ENCODE data around the gene METTL9. TPM values are rescaled to one million over a fixed set of nuclear protein-coding genes. Genes with fewer than 3 reads are reported as not detected.
"Not testable (repeated sequence)": the region's sequence is repeated elsewhere in the genome, so short reads cannot be mapped to it uniquely, and the experiment has no call there.

The METTL9 gene
- total RNA-seq, 2 donors from 2014 or later: 49.3 to 63.8 TPM

DNA sequence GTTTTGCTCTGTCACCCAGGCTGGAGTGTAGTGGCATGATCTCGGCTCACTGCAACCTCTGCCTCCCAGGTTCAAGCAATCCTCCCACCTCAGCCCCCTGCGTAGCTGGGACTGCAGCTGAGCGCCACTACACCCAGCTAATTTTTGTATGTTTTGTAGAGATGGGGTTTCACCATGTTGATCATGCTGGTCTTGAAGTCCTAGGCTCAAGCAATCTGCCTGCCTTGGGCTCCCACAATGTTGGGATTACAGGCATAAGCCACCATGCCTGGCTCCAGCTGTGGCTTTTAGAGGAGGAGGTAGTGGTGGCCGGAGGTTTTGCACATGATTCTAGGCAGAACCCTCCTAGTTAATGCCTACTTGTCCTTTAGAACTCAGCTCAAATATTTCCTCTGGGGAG, 31.9 kb upstream of the METTL9 start:
- ATAC-seq; intact Hi-C loops (cut with DNase I); DNase-seq: not testable (repeated sequence)

DNA sequence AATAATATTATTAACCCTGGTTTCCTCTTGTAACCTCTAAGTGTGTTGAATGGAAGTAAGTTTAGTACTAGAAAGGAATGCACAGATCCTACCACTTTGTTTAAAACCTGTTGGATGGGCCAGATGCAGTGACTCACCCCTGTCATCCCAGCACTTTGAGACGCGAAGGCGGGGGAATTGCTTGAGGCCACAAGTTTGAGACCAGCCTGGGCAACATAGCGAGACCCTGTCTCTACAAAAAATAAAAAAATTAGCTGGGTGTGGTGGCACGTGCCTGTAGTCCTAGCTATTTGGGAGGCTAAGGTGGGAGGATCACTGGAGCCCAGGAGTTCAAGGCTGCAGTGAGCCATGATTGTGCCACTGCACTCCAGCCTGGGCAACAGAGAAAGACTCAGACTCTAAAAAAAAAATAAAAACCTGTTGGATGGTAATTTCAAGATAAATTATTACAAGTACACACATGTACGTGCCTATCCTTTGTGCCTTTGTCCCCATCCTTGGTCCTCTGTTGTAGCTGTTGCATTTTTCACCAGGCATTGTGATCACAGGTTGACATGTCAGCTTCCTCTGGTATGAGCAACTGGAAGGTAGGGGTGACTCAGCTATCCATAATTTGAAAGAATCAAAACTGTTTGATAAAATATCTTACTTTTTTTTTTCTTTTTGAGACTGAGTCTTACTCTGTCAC, 30.7 kb upstream of the METTL9 start:
- DNase-seq (no peak), ATAC-seq (no peak)
- intact Hi-C loops (cut with DNase I): no loop called here

DNA sequence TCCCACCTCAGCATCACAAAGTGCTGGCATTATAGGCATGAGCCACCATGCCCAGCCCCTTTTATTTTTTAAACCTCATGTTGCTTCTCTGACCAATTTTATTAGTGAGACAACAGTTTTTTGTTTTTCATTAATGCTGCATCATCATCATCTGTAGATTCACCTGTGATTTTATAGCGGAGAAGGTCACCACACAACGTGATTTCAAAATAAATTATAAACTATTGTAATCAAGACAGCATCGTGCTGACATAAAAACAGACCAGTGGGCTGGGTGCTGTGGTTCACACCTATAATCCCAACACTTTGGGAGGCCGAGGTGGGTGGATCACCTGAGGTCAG, 28.7 kb upstream of the METTL9 start:
- no peak for ATAC-seq
- DNase-seq: no peak
- intact Hi-C loops (cut with DNase I): no loop called here

DNA sequence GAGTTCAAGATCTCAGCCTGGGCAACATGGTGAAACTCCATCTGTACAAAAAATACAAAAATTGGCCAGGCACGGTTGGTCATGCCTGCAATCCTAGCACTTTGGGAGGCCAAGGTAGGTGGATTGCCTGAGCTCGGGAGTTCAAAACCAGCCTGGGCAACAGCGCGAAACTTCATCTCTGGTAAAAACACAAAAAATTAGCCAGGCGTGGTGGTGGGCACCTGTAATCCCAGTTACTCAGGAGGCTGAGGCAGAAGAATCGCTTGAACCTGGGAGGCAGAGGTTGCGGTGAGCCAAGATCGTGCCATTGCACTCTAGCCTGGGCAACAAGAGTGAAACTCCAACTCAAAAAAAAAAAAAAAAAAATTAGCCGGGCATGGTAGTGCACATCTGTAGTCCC, 25.9 kb upstream of the METTL9 start:
- DNase-seq; intact Hi-C loops (cut with DNase I); ATAC-seq: not testable (repeated sequence)

DNA sequence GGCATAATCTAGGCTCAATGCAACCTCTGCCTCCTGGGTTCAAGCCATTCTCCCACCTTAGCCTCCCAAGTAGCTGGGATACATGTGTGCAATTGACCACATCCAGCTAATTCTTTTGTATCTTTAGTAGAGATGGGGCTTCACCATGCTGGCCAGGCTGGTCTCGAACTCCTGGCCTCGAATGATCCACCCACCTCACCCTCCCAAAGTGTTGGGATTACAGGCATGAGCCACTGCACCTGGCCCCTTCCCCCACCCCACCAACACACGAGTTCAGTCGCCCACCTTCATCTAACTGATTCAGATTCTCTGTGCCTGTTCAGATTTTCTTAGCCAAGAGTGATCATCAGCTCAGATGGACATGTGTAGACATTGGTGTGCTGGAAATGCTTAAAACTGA, 25.0 kb upstream of the METTL9 start:
- intact Hi-C loops (cut with DNase I): no loop called here
- DNase-seq (no peak), ATAC-seq (no peak)

DNA sequence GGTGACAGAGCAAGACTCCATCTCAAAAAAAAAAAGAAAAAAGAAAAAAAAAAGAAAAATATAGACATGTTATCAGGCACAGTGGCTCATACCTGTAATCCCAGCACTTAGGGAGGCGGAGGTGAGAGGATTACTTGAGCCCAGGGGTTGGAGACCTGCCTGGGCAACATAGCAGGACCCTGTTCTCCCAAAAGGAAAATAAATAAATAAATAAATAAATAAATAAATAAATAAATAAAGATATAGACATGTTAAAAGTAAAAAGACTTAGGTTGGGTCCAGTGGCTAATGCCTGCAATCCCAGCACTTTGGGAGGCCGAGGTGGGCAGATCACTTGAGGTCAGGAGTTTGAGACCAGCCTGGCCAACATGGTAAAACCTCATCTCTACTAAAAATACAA, 23.1 kb upstream of the METTL9 start:
- intact Hi-C loops (cut with DNase I); ATAC-seq; DNase-seq: not testable (repeated sequence)

DNA sequence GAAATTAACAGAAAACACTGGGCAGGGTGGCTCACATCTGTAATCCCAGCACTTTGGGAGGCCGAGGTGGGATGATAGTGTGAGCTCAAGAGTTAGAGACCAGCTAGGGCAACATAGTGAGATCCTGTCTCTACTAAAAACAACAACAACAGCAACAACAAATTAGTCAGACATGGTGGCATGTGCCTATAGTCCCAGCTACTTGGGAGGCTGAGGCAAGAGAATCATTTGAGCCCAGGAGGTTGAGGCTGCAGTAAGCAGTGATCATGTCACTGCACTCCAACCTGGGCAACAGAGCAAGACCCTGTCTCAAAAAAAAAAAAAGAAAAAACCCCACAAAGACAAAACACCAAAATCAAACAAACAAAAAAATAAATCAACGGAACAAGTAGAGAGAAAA, 21.9 kb upstream of the METTL9 start:
- DNase-seq; intact Hi-C loops (cut with DNase I); ATAC-seq: not testable (repeated sequence)

DNA sequence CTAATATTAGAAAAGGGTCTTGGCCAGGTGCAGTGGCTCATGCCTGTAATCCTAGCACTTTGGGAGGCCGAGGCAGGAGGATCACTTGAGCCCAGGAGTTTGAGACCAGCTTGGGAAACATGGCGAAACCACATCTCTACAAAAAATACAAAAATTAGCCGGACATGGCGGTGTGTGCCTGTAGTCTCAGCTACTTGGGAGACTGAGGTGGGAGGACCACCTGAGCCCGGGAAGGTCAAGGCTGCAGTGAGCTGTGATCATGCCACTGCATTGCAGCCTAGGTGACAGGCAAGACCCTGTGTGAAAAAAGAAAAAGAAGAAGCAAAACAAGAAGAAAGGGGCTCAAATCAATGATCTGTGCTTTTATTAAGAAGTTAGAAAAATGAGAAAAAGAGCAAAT, 21.1 kb upstream of the METTL9 start:
- DNase-seq; ATAC-seq; intact Hi-C loops (cut with DNase I): not testable (repeated sequence)

DNA sequence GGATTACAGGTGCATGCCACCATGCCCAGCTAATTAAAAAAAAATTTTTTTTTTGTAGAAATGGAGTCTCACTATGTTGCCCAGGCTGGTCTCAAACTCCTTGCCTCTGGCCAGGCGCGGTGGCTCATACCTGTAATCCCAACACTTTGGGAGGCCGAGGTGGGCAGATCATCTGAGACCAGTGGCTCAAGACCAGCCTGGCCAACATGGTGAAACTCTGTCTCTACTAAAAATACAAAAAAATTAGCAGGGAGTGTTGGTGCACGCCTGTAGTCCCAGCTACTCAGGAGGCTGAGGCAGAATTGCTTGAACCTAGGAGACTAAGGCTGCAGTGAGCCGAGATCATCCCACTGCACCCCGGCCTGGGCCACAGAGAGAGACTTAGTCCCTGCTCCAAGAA, 19.2 kb upstream of the METTL9 start:
- DNase-seq; ATAC-seq; intact Hi-C loops (cut with DNase I): not testable (repeated sequence)

DNA sequence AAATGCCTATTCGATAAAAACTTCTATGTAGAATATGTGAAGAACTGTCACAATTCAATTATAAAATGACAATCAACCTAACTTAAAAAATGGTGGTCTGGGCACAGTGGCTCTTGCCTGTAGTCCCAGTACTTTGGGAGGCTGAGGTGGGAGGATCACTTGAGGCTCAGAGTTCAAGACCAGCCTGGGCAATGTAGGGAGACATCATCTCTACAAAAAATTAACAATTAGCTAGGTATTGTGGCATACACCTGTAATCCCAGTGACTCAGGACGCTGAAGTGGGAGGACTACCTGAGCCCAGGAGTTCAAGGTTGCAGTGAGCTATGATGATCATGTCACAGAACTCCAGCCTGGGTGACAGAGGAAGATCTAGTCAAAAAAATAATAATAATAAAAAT, 18.6 kb upstream of the METTL9 start:
- ATAC-seq: no peak
- intact Hi-C loops (cut with DNase I): no loop called here

DNA sequence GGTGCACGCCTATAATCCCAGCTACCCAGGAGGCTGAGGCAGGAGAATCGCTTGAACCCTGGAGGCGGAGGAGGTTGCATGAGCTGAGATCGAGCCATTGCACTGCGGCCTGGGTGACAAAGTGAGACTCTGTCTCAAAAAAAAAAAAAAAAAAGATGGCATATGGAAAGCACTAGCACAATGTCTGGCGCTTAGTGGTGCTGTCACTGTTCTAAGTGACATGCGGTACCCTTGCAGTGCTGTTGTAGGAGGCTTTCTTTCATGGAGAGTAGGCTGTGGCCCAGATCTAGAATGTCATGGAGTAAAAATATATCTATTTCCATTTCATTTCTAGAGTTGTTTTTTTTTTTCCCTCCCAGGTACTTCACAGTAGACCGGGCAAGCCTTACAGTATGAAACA, 14.6 kb upstream of the METTL9 start:
- intact Hi-C loops (cut with DNase I): loop anchor here in 1 of 2 donors (5.0 kb wide), 2 partner anchors 57 to 122 kb away; no protein-coding TSS in a partner anchor
- no peak for ATAC-seq
- no peak for DNase-seq

More for the DNA sequence above, 18.6 kb upstream of the METTL9 start:
- no peak for DNase-seq

DNA sequence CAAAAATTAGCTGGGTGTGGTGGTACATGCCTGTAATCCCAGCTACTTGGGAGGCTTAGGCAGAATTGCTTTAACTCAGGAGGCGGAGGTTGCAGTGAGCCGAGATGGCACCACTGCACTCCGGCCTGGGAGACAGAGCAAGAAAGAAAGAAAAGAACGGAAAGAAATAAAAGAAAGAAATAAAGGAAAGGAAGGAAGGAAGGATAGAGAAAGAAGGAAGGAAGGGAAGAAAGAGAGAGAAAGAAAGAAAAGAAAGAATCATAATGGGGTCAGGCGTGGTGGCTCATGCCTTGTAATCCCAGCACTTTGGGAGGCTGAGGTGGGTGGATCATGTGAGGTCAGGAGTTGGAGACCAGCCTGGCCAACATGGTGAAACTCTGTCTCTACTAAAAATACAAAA, 10.8 kb upstream of the METTL9 start:
- not testable (repeated sequence) for DNase-seq, ATAC-seq
- intact Hi-C loops (cut with DNase I): loop anchor here (2.0 to 5.0 kb wide), 3 partner anchors 54 to 119 kb away; no protein-coding TSS in a partner anchor

DNA sequence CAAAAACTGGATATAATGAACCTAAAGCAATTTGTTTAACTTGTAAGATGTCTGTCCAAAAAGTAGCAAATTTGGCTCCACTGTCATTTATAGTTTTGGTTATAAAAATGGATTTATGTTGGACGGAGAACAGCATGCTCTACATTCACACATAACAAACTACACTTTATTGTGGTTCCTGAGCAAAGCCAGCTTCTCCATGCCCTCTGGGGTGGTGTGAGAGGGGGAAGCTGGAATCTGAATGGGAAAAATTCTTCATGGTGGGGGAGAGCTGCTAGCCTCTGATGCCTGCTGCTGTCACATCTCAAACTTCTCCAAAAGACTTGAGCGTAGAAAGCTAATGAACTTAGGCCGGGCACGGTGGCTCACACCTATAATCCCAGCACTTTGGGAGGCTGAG, 9.8 kb upstream of the METTL9 start:
- no peak for ATAC-seq
- intact Hi-C loops (cut with DNase I): loop anchor here (2.0 to 5.0 kb wide), 3 partner anchors 53 to 118 kb away; no protein-coding TSS in a partner anchor

DNA sequence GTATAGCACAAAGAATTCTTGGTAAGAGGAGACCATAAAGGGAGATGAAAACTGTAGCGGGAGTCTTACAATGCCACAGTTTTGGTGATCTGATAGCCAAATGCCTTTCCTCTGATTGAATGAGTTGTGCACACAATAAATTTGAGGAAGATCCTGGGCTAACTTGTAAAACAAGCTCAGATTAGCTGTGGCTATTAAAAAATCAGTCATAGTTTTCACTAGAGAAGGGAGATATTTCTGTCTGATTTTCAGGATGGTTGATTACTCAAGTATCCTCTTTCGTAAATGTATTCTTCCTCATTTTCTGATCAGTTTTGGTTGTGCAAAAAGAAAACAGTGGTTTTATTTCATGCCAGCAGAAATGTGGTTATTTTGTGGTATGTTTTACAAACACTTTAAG, 9.1 kb upstream of the METTL9 start:
- DNase-seq (no peak), ATAC-seq (no peak)
- intact Hi-C loops (cut with DNase I): no loop called here

More for the DNA sequence above, 9.8 kb upstream of the METTL9 start:
- DNase-seq: no peak

DNA sequence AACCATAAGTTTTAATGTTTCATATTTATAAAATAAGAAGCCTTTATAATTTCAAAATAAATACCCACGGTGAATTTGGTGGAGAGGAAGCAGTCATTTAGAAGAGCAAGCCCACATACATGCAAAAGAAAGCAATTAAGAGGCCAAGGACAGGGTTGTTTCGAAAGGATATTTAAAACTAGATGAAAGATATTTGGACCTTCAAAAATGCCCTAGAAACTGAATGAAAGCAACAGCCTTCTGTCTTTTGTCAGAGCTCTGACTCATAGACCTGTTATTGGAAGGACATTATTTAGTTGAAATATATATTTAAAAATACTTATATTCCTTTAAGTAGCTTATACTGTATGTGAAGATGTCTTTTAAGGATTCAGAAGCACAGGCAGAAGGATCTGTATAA, 8.6 kb upstream of the METTL9 start:
- intact Hi-C loops (cut with DNase I): no loop called here
- no peak for DNase-seq
- ATAC-seq: no peak

DNA sequence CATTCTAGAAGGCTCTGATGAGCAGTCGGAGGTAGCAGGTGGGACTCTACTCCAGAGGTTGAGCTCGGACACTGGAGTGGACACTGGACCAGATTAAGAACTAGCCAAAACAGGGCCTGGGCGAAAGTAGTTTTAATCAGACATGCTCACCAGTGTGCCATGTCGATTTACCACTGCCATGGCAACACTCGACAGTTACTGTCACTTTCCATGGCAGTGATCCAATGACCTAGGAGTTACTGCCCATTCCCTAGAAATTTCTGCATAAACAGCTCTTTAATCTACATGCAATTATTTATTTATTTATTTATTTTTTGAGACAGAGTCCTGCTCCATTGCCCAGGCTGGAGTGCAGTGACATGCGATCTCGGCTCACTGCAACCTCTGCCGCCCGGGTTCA, 7.2 kb upstream of the METTL9 start:
- intact Hi-C loops (cut with DNase I): no loop called here
- no peak for DNase-seq
- no peak for ATAC-seq

DNA sequence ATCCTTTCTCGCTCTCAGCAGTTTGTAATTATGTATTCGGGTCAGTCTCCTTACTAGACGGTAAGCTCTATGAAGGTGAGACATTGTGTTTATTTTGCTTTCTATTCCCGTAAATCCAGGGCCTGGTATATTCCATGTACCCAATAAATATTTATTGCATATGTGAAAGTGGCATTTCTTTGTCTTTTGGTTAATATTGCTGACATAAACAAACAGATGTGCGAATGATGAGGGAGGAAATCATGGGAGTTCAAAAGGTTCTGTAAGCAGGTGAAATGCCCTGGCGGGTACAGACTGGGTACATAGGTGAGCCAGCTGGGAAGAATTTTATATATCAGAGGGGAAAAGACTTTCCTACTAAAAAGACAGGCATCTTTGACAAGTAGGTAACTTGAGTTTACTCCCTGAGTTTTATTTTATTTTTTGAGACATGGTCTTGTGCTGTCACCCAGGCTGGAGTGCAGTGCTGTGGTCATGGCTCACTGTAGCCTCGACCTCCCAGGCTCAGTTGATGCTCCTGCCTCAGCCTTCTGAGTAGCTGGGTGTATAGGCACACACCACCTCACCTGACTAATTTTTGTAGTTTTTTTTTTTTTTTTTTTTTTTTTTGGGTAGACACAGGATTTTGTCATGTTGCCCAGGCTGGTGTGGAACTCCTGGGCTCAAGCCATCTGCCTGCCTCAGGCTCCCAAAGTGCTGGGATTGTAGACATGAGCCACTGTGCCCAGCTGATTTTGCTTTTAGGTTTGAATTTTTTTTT, 5.7 kb upstream of the METTL9 start:
- ATAC-seq: no peak
- intact Hi-C loops (cut with DNase I): no loop called here
- DNase-seq: no peak

DNA sequence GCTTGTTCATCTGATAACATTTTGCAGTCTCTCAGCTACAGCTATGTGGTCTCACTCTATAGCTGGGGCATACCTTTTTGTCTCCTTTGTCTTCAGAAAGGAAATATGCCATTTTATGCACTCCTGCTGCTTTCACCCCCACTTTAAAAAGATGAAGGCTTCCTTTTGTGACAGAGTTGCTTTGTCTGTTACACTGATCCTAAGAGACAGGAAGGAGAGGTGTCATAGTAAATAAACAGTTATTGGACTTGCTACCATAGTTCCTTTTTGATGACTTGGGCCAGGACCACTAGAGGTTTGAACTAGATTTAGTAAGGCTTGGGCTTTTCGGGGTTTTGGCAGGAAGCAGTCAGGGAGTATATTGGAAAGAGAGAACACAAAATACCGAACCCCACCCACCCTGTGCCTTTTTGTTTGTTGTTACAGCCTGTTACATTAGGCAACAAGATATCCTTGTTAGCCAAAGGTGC, 1.8 kb upstream of the METTL9 start:
- intact Hi-C loops (cut with DNase I): no loop called here
- no peak for ATAC-seq
- no peak for DNase-seq

DNA sequence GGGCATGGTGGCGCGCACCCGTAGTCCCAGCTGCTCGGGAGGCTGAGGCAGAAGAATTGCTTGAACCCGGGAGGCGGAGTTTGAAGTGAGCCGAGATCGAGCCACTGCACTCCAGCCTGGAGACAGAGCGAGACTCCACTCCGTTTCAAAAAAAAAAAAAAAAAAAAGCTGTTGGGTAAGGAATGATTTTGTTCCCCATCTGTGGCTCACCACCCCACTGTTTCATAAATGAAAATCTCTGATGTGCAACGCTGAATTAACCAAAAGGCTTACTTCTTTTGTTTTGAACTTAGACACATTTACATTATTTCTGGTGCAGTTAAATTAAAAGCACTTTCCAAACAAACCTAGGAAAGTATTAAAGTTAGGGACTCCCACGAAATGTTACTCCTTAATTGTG, 1.2 kb upstream of the METTL9 start:
- no peak for ATAC-seq
- intact Hi-C loops (cut with DNase I): no loop called here
- no peak for DNase-seq

DNA sequence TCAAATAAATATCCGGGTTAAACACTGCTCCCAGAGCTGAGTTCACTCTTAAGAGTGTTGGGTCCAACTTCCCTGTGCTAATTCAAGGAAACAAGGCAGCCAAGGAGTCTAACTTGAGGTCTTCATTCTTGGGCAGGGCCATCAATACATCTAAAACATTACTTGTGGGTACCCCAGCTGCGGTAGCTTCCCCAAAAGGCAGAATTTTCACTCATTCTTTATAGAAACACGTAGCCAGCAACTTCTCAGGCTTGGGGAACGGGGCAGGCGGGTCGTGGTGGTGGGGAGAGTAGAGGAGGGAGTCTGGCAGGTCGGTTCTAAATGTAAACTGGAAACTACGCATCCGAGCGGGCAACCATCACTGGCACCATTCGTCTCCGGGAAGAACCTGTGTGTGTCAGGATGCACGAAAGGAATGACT, 666 bp upstream of the METTL9 start:
- intact Hi-C loops (cut with DNase I): no loop called here
- DNase-seq: no peak
- ATAC-seq: peak; percentile 8 to 9
